ENCODE data around the gene CERS6.

CERS6 gene

GRCh38 chr2:168514692-168515091 is 58.6 kb downstream of the CERS6 start:
- no peak overlapping the region for H3K4me2 ChIP-seq
- no peaks in the 10 kb centered on the region for H3K27me3 ChIP-seq
- peaks cover 63% of the 10 kb centered on the region for H4K20me1 ChIP-seq
- 0 out of 2 replicates have a peak, but pooled peaks cover 4% of the 10 kb centered on the region for H3K36me3 ChIP-seq
- no peak overlapping the region for H3K4me3 ChIP-seq
- H3K9me3 ChIP-seq: peaks cover 4% of the 10 kb centered on the region; the same call in 1 of the 2 replicates
- no peak for TF ChIP-seq Cebpa-rat (IDR thresholded peaks at IDR 0.05)
- H3K9ac ChIP-seq: no peak overlapping the region
- no peak overlapping the region for H3K27ac ChIP-seq
- 0 out of 2 replicates have a peak, but pooled peaks cover 3% of the 10 kb centered on the region for H3K4me1 ChIP-seq

GRCh38 chr2:168515502-168515901 is 59.4 kb downstream of the CERS6 start:
- H3K27me3 ChIP-seq: no peaks in the 10 kb centered on the region
- no peak overlapping the region for H3K4me2 ChIP-seq
- H3K9me3 ChIP-seq: peaks cover 4% of the 10 kb centered on the region; the same call in 1 of the 2 replicates
- no peak for TF ChIP-seq Cebpa-rat (IDR thresholded peaks at IDR 0.05)
- no peak overlapping the region for H3K4me3 ChIP-seq
- peaks cover 68% of the 10 kb centered on the region for H4K20me1 ChIP-seq
- no peak overlapping the region for H3K27ac ChIP-seq
- 0 out of 2 replicates have a peak, but pooled peaks cover 4% of the 10 kb centered on the region for H3K36me3 ChIP-seq
- H3K4me1 ChIP-seq: 0 out of 2 replicates have a peak, but pooled peaks cover 3% of the 10 kb centered on the region
- H3K9ac ChIP-seq: no peak overlapping the region

DNA sequence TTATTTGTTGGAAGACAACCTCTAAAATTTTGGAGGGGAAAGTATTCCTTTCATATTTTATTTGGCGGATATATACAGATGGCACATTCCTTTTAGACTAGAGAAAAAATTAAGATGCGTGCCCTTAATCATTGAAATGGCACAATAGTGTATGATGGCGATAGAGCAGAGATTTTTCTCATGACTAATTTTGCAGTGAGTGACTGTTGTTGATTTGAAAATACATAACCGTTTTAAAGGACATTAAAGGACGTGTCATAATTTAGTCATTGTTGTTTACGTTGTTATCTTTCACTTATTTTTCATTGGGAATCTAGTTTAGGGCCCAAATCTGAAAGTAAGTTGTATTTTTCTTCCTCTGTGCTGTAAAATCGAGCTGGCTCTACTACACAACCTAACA is 61.7 kb downstream of the CERS6 start:
- Histone ChIP-seq H3K4me2 (no peak overlapping the region), H3K4me1 (peaks cover 12% of the 10 kb centered on the region), H3K9me3 (peaks cover 4% of the 10 kb centered on the region; the same call in 1 of the 2 replicates), H3K4me3 (no peak overlapping the region), H3K27ac (no peak overlapping the region), H3K27me3 (no peaks in the 10 kb centered on the region), H3K9ac (no peak overlapping the region), H3K36me3 (0 out of 2 replicates have a peak, but pooled peaks cover 4% of the 10 kb centered on the region), H4K20me1 (peaks cover 81% of the 10 kb centered on the region)
- no peak for TF ChIP-seq Cebpa-rat (IDR thresholded peaks at IDR 0.05)

DNA sequence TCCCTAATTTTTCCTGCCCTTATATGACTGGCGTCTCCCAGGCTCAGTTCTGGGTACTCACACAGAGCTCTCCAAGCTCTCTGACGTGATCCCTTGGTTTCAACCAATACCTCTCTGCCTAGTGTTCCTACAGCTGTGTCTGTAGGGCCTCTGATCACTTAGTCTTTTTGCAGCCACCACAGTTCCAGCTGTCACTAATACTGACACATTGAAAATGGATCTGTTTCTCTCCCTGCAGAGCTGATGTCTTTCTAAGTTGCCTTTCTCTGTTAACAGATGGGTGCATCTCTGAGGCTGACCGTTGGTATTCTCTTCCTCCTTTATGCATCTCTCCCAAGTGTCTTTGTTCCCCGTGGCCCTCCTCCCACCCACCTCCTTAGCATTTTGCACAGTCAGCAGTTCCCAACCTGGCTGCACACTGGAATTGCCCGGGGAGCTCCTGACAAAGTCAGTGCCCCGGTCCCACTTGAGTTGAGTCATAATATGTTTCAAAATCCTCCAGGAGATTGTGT is 62.5 kb downstream of the CERS6 start:
- no peak overlapping the region for H3K9ac ChIP-seq
- no peak overlapping the region for H3K27ac ChIP-seq
- peaks cover 20% of the 10 kb centered on the region for H3K4me1 ChIP-seq
- peaks cover 4% of the 10 kb centered on the region; the same call in 1 of the 2 replicates for H3K9me3 ChIP-seq
- no peak overlapping the region for H3K4me3 ChIP-seq
- H4K20me1 ChIP-seq: peaks cover 84% of the 10 kb centered on the region
- 0 out of 2 replicates have a peak, but pooled peaks cover under 1% of the 10 kb centered on the region for H3K36me3 ChIP-seq
- H3K4me2 ChIP-seq: no peak overlapping the region
- no peak for TF ChIP-seq Cebpa-rat (IDR thresholded peaks at IDR 0.05)
- no peaks in the 10 kb centered on the region for H3K27me3 ChIP-seq

- H3K4me3 ChIP-seq: no peak overlapping the region
- TF ChIP-seq Cebpa-rat (IDR thresholded peaks at IDR 0.05): no peak
- H3K9me3 ChIP-seq: peaks cover 4% of the 10 kb centered on the region; the same call in 1 of the 2 replicates
- H3K27me3 ChIP-seq: no peaks in the 10 kb centered on the region
- H3K9ac ChIP-seq: no peak overlapping the region
- no peak overlapping the region for H3K27ac ChIP-seq
- no peaks in the 10 kb centered on the region for H3K36me3 ChIP-seq
- peaks cover 82% of the 10 kb centered on the region for H4K20me1 ChIP-seq
- H3K4me2 ChIP-seq: no peak overlapping the region
- H3K4me1 ChIP-seq: peaks cover 24% of the 10 kb centered on the region
These were observed 63.6 kb downstream of the CERS6 start for GRCh38 chr2:168519534-168520308.

GRCh38 chr2:168521053-168521741 is 65.1 kb downstream of the CERS6 start:
- TF ChIP-seq Cebpa-rat (IDR thresholded peaks at IDR 0.05): no peak
- H3K9me3 ChIP-seq: peaks cover 4% of the 10 kb centered on the region; the same call in 1 of the 2 replicates
- H3K4me2 ChIP-seq: no peak overlapping the region
- no peak overlapping the region for H3K4me3 ChIP-seq
- no peaks in the 10 kb centered on the region for H3K27me3 ChIP-seq
- no peak overlapping the region for H3K27ac ChIP-seq
- H4K20me1 ChIP-seq: peaks cover 88% of the 10 kb centered on the region
- H3K9ac ChIP-seq: no peak overlapping the region
- no peaks in the 10 kb centered on the region for H3K36me3 ChIP-seq
- H3K4me1 ChIP-seq: peaks cover 24% of the 10 kb centered on the region

DNA sequence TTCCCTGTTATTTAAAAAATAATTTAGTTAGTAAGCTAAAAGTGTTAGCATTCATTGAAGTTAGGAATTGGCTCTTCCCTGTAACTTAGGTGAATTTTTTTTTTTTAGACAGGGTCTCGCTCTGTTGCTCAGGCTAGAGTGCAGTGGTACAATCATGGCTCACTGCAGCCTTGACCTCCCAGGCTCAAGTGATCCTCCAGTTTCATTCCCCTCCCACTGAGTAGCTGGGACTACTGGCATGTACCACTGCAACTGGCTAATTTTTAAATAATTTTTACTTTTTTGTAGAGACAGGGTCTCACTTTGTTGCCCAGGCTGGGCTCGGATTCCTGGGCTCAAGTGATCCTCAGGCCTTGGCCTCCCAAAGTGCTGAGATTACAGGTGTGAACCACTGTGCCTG is 66.4 kb downstream of the CERS6 start:
- Histone ChIP-seq H3K9me3 (peaks cover 6% of the 10 kb centered on the region), H3K4me2 (no peak overlapping the region), H3K4me1 (peaks cover 24% of the 10 kb centered on the region), H3K9ac (no peak overlapping the region), H3K27ac (no peak overlapping the region), H3K27me3 (no peaks in the 10 kb centered on the region), H4K20me1 (peaks cover 96% of the 10 kb centered on the region), H3K4me3 (no peak overlapping the region), H3K36me3 (0 out of 2 replicates have a peak, but pooled peaks cover 2% of the 10 kb centered on the region)
- TF ChIP-seq Cebpa-rat (IDR thresholded peaks at IDR 0.05): no peak

GRCh38 chr2:168524005-168524404 is 67.9 kb downstream of the CERS6 start:
- Histone ChIP-seq H3K27me3 (no peaks in the 10 kb centered on the region), H3K4me1 (peaks cover 26% of the 10 kb centered on the region), H3K4me3 (no peak overlapping the region), H3K9me3 (peaks cover 12% of the 10 kb centered on the region), H3K27ac (no peak overlapping the region), H3K4me2 (no peak overlapping the region), H3K9ac (no peak overlapping the region), H4K20me1 (peaks cover 84% of the 10 kb centered on the region), H3K36me3 (0 out of 2 replicates have a peak, but pooled peaks cover 6% of the 10 kb centered on the region)
- TF ChIP-seq Cebpa-rat (IDR thresholded peaks at IDR 0.05): no peak

GRCh38 chr2:168525020-168525419 is 68.9 kb downstream of the CERS6 start:
- TF ChIP-seq Cebpa-rat (IDR thresholded peaks at IDR 0.05): no peak
- H3K4me1 ChIP-seq: peaks cover 36% of the 10 kb centered on the region
- no peak overlapping the region for H3K4me2 ChIP-seq
- H3K36me3 ChIP-seq: 0 out of 2 replicates have a peak, but pooled peaks cover 6% of the 10 kb centered on the region
- H3K4me3 ChIP-seq: no peak overlapping the region
- H3K27ac ChIP-seq: no peak overlapping the region
- H3K9ac ChIP-seq: no peak overlapping the region
- H3K9me3 ChIP-seq: peaks cover 8% of the 10 kb centered on the region
- peaks cover 86% of the 10 kb centered on the region for H4K20me1 ChIP-seq
- H3K27me3 ChIP-seq: no peaks in the 10 kb centered on the region
